Heart right ventricle (tissue), 16 donors: ENCODE measurements around the gene PCBP3. TPM values are rescaled to one million over a fixed set of nuclear protein-coding genes. Genes with fewer than 3 reads are reported as not detected.
"Not testable (repeated sequence)": the region's sequence is repeated elsewhere in the genome, so short reads cannot be mapped to it uniquely, and the experiment has no call there.

Experiments used
- ATAC-seq, 8 donors: fragments of 200-7000 bp; cut with Tn5 transposase; one replicate each; pipeline ENCODE4 v1.9.1; 2020; ENCODE audit warnings: mild to moderate bottlenecking in 8 of 8, moderate library complexity in 8 of 8, moderate number of reproducible peaks in 1 of 8
- DNase-seq, 2 donors: peaks; one replicate each; pipeline ENCODE4 v3.0.0-alpha.2; 2020
- H3K27ac ChIP-seq, 10 donors: fragments of 200-600 bp; sonication (generic) in 2 of 10; one replicate each; pipeline versions ENCODE4 v1.5.0 to v1.8.0; 2020 to 2022; ENCODE audit warnings: mild to moderate bottlenecking in 3 of 10
- H3K27me3 ChIP-seq, 7 donors: fragments of 200-600 bp; one replicate each; pipeline ENCODE4 v1.8.0; 2021 to 2022; ENCODE audit warnings: mild to moderate bottlenecking in 2 of 7
- H3K36me3 ChIP-seq, 9 donors: fragments of 200-600 bp; sonication (generic) in 1 of 9; one replicate each; pipeline versions ENCODE4 v1.5.0 to v1.8.0; 2020 to 2022; ENCODE audit warnings: mild to moderate bottlenecking in 2 of 9
- H3K4me1 ChIP-seq, 9 donors: fragments of 200-600 bp; sonication (generic) in 1 of 9; one replicate each; pipeline versions ENCODE4 v1.5.0 to v1.8.0; 2020 to 2022; ENCODE audit warnings: mild to moderate bottlenecking in 4 of 9
- H3K4me3 ChIP-seq, 10 donors: fragments of 200-600 bp; sonication (generic) in 2 of 10; one replicate each; pipeline versions ENCODE4 v1.5.0 to v1.8.0; 2020 to 2022; ENCODE audit warnings: mild to moderate bottlenecking in 7 of 10, moderate library complexity in 2 of 10
- H3K9me3 ChIP-seq, 11 donors: fragments of 200-600 bp in 10 of 11; sonication (generic) in 2 of 11; one replicate each; pipeline versions ENCODE4 v1.5.0 to v1.8.0; 2013 to 2022; ENCODE audit warnings: mild to moderate bottlenecking in 2 of 11, control low read depth in 1 of 11, moderate library complexity in 1 of 11
- WGBS, 2 donors: extraction: QIAGEN DNeasy Blood & Tissue Kit; methylation state at CpG; one replicate each; pipeline ENCODE4 v1.1.7; 2013; ENCODE audit warnings: inconsistent platforms in 1 of 2; 5-methylcytosine and 5-hydroxymethylcytosine counted together
- intact Hi-C, 10 donors: fragments of 100-400 bp; cut with DNase I; formaldehyde crosslinking; loops; one replicate each; pipeline versions ENCODE4 v1.11.1 to v1.14.2; 2022
- polyA plus RNA-seq, 2 donors: library from polyadenylated mRNA; stranded (reverse); fragments of 200-250 nt; gene quantifications; one replicate each; pipeline ENCODE4 v1.2.3, GENCODE V29; 2013
- total RNA-seq, 10 donors: library from RNA; stranded (reverse); fragmentation: NEBNext Ultra II Directional in 3 of 10; extraction: Animal tissue kit (Norgen Biotek cat#: 25700) in 3 of 10; gene quantifications; one replicate each; pipeline versions ENCODE4 v1.2.1 to v1.2.4, GENCODE V29; 2021 to 2023
- TF ChIP-seq, protein P1 (sequence below), 9 donors: fragments of 200-600 bp; sonication (generic) in 2 of 9; IDR thresholded peaks; one replicate each; pipeline versions ENCODE4 v1.5.0 to v1.8.0; 2021 to 2022; ENCODE audit warnings: antibody characterized with exemption in 9 of 9, mild to moderate bottlenecking in 5 of 9, moderate library complexity in 1 of 9
- donor health status: Arrhythmogenic right ventricular cardiomyopathy.
- donor health status: ischemic (EF 13 %, LVEDD 7.1; RV severe dilation, severe dysfunction).
- donor health status: healthy with polysubstance abuse.
- donor health status: DM: no; HTN: yes; CAD: no.
- donor health status: DM: no; HTN: no; CAD: no.
- donor health status: ischemic (EF 25% LVEDD 6.9; RV normal size, moderate dysfunction).
- donor health status: ischemic (EF 25% LVEDD 5.7; RV mildly dilated, moderate dysfunction).
- donor health status: healthy.
- donor health status: DM: yes; HTN: yes; CAD: no.
- donor health status: Ischemic cardiomyopathy.
- donor health status: ischemic (EF 35%, LVEDD 5.7; RV mildly dilated, moderate dysfunction).
- donor health status: nonischemic (EF 11% LVEDD 7.7; RV severe dilation, severe dysfunction).
- donor health status: DM: yes; HTN: yes; CAD: no.
- donor health status: PGD.
- donor health status: ischemic (EF 29% LVEDD 5.4; RV normal size, mild dysfunction).
- donor health status: nonischemic (EF 23%, LVEDD 6.1; RV moderate dilation, normal function).

The PCBP3 gene
- total and polyA plus RNA-seq, 12 donors = 0.25 to 11.3 (median 1.2) TPM

DNA sequence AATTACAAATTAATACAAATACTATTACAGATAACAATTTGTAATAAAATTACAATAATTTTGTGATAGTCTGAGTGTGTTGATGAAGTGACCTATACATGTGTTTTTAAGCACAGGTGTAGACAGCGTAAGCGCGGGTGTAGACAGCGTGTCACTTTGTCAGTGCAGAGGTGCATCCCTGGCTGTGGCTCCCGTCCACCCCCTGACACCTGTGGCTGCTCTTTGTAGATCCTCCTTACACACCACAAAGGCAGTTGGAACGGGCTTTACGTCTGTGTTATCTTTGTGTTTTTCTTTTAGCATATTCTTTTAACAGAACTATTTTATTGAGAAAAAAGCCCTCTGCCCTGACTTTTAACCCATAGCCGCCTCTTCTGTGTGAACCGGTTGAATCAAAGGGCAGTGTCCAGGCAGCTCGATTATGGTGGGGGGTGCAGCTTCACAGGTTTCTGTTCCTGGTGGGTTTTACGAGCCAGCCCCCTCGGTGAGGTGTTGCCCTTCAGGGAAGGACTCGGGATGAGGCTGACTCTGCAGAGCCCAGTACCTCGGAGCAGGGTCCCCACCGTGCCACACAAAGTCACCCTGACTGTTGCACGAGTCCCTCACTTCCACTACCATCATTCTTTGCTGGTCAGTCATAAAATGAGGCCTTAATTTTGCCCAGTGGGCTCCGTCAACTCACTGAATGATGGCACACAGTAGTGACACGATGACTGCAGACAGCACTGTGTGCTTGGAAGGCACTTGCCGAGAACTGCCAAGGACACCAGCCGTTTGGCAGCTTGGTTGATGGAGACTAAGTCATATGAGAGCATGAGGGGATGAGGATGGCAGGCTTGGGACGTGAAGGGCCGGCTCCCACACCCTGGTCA is 251.6 kb downstream of the PCBP3 start:
- Histone ChIP-seq H3K36me3 (no peaks in the 10 kb centered on the region), H3K27ac (peak overlapping the region in 1 of 10 donors; percentile 73), H3K4me1 (peaks cover 0 to 30% (median 15%) of the 10 kb centered on the region in 9 donors), H3K27me3 (peaks cover 0 to 6% (median 0%) of the 10 kb centered on the region in 7 donors), H3K9me3 (no peaks in the 10 kb centered on the region), H3K4me3 (no peak overlapping the region)
- DNase-seq (no peak), ATAC-seq (no peak)
- intact Hi-C loops = loop anchor here in 1 of 10 donors (10.0 kb wide), 1 partner anchor 170 kb away; no protein-coding TSS in a partner anchor
- WGBS, 2 donors = 85 to 86% methylated on average over 22 of the region's 22 CpGs
- TF ChIP-seq, protein P1, sequence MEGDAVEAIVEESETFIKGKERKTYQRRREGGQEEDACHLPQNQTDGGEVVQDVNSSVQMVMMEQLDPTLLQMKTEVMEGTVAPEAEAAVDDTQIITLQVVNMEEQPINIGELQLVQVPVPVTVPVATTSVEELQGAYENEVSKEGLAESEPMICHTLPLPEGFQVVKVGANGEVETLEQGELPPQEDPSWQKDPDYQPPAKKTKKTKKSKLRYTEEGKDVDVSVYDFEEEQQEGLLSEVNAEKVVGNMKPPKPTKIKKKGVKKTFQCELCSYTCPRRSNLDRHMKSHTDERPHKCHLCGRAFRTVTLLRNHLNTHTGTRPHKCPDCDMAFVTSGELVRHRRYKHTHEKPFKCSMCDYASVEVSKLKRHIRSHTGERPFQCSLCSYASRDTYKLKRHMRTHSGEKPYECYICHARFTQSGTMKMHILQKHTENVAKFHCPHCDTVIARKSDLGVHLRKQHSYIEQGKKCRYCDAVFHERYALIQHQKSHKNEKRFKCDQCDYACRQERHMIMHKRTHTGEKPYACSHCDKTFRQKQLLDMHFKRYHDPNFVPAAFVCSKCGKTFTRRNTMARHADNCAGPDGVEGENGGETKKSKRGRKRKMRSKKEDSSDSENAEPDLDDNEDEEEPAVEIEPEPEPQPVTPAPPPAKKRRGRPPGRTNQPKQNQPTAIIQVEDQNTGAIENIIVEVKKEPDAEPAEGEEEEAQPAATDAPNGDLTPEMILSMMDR (IDR thresholded peaks at IDR 0.05) = no peak

DNA sequence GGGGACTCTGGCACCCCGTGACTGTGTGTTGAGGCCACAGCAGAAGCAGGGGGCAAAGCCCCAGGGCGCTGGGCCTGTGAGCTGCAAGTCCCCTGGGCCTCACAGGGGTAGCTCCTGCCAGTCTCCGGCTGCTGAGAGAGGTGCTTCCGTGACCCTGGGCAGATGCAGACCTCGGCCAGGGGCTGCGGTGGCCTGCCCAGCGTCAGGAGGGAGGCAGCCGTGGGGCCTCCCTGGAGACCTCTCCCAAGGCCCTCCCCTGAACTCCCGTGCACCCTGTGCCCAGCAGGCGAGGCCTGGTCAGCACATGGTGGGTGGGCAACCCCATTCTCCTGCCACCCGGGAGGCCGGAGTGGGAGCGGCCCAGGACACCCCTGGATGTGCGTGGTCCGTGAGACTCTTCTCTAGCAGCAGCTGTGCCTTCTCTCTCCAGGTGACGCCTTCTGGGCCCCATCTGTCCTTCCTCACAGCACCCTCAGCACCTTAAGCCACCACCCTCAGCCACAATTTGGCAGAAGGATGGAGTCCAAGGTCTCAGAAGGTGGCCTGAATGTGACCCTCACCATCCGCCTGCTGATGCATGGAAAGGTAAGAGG is 252.3 kb downstream of the PCBP3 start:
- Histone ChIP-seq H3K27ac (no peak overlapping the region), H3K9me3 (no peaks in the 10 kb centered on the region), H3K4me3 (no peak overlapping the region), H3K27me3 (peaks cover 0 to 6% (median 0%) of the 10 kb centered on the region in 7 donors), H3K4me1 (peaks cover 0 to 30% (median 14%) of the 10 kb centered on the region in 9 donors), H3K36me3 (no peaks in the 10 kb centered on the region)
- WGBS, 2 donors = 88 to 91% methylated on average over 17 of the region's 17 CpGs
- TF ChIP-seq, protein P1 (IDR thresholded peaks at IDR 0.05) = no peak
- DNase-seq (no peak), ATAC-seq (no peak)
- intact Hi-C loops = loop anchor here in 1 of 10 donors (10.0 kb wide), 1 partner anchor 171 kb away; no protein-coding TSS in a partner anchor

DNA sequence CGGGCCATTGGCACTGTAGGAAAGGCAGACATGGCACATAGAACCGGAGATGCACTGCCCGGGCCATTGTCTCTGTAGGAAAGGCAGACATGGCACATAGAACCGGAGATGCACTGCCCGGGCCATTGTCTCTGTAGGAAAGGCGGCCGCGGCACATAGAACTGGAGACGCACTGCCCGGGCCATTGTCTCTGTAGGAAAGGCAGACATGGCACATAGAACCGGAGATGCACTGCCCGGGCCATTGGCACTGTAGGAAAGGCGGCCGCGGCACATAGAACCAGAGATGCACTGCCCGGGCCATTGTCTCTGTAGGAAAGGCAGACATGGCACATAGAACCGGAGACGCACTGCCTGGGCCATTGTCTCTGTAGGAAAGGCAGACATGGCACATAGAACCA is 252.9 kb downstream of the PCBP3 start:
- WGBS, 2 donors = 89 to 90% methylated on average over 18 of the region's 18 CpGs
- not testable (repeated sequence) for H3K27me3 ChIP-seq, DNase-seq, H3K4me3 ChIP-seq, H3K27ac ChIP-seq, H3K9me3 ChIP-seq, ATAC-seq, H3K36me3 ChIP-seq
- intact Hi-C loops = loop anchor here in 1 of 10 donors (10.0 kb wide), 1 partner anchor 172 kb away; no protein-coding TSS in a partner anchor
- peaks cover 0 to 26% (median 14%) of the 10 kb centered on the region in 9 donors for H3K4me1 ChIP-seq

DNA sequence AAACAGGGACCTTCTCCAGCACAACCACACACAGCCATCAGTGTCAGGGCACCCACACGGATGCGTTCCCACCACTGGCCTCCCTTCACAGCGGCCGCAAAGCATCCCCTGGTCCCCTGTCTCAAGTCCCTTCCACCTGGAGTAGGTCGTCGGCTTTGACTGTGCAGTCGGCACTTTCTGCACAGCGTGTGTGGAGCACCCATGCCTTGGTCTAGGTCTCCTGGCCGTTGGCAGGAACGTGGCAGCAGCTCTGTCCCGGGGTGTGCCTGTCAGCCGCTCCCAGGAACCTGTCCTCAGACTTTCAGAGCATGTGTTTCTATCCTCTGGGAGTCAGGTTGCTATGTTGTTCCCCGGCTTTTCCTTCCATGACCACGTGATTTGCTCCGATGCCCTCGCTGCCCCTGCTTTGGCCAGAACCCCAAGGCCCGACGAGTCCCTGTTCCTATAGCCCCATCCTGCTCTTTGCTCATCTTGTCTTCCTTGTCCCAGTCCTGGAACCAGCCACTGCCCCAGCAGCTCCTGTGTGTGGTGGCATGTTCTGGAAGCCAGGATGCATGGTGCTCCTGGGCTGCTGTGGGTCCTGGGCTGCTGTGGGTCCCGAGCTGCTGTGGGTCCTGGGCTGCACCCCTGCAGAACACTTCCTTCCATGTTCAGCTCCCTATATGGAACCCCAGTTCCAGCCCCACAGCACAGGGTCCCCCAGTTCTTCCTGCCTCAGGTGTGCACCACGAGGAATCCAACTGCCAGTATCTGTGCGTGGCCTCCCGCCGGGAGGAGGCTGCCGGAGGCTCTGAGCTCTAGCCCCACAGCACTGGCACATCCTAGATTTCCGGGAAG is 253.9 kb downstream of the PCBP3 start:
- intact Hi-C loops = loop anchor here in 1 of 10 donors (10.0 kb wide), 1 partner anchor 173 kb away; no protein-coding TSS in a partner anchor
- Histone ChIP-seq H3K36me3 (no peaks in the 10 kb centered on the region), H3K27ac (no peak overlapping the region), H3K4me1 (peaks cover 0 to 17% (median 13%) of the 10 kb centered on the region in 9 donors), H3K4me3 (no peak overlapping the region), H3K27me3 (peaks cover 0 to 6% (median 0%) of the 10 kb centered on the region in 7 donors), H3K9me3 (no peaks in the 10 kb centered on the region)
- 86 to 89% methylated on average over 25 of the region's 25 CpGs for WGBS, 2 donors
- ATAC-seq = no peak
- no peak for DNase-seq
- TF ChIP-seq, protein P1 (IDR thresholded peaks at IDR 0.05) = no peak
